Measurements from ENCODE around the gene OR10C1.

The OR10C1 gene

DNA sequence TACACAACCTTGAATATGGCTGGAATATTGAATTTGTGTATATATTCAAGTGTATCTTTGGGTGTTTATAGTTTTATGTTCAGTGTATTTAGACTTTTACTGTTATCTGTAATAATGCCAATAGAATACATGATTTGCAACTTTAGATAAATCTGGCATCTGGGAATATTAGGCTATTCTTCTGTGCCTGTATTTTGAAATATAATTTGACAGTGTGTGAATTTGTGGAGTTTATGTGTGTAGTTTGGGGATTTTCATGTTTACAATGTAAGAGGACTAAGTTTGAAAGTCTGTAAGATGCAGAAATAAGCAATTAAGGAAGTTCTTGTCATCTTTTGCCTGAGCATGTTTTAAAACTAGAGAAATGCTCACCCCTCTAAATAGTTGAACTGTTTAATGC, at the start of gene OR10C1:
OR10C1 (plus strand) TSS at position 301 of the 400 bp plus-strand sequence. CDS start 710 bp downstream, outside the sequence.
- TF ChIP-seq, protein P1, sequence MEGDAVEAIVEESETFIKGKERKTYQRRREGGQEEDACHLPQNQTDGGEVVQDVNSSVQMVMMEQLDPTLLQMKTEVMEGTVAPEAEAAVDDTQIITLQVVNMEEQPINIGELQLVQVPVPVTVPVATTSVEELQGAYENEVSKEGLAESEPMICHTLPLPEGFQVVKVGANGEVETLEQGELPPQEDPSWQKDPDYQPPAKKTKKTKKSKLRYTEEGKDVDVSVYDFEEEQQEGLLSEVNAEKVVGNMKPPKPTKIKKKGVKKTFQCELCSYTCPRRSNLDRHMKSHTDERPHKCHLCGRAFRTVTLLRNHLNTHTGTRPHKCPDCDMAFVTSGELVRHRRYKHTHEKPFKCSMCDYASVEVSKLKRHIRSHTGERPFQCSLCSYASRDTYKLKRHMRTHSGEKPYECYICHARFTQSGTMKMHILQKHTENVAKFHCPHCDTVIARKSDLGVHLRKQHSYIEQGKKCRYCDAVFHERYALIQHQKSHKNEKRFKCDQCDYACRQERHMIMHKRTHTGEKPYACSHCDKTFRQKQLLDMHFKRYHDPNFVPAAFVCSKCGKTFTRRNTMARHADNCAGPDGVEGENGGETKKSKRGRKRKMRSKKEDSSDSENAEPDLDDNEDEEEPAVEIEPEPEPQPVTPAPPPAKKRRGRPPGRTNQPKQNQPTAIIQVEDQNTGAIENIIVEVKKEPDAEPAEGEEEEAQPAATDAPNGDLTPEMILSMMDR (IDR thresholded peaks at IDR 0.05; ENCODE audit: low read depth, low read length) = no peak
- no peak for DNase-seq (ENCODE audit: low read depth in 2 of 2)
- H3K4me3 ChIP-seq (replicated peaks in 1 of 2; ENCODE audit: low read depth in 2 of 2, low read length in 2 of 2) = no peak within 1 kb of the TSS

DNA sequence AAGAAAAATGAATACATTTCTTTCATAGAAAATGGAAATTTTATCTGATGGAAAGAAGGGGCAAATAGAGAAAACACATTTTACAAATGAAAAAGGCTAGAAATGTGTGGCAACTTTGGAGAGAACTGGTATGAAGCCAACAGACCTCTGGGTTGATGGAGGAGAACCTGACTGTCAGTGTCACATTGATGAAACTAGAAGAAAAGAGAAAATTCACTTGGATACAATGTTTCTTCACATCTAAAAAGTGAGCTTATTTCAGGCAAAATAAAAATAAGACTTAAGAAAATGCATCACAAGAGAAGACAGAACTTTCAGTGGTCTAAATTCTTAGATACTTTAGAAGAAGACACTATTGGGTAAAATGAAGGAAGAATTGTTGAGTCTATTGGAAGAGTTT, 43.8 kb upstream of the OR10C1 start, which contains the start of gene OR12D2:
OR12D2 (plus strand) TSS at position 301 of the 400 bp plus-strand sequence. CDS start 1,069 bp downstream, outside the sequence.
- H3K4me3 ChIP-seq (replicated peaks in 1 of 2; ENCODE audit: low read depth in 2 of 2, low read length in 2 of 2) = no peak within 1 kb of the TSS
- no peak for DNase-seq (ENCODE audit: low read depth in 2 of 2)
- TF ChIP-seq, protein P1 (IDR thresholded peaks at IDR 0.05; ENCODE audit: low read depth, low read length) = no peak

DNA sequence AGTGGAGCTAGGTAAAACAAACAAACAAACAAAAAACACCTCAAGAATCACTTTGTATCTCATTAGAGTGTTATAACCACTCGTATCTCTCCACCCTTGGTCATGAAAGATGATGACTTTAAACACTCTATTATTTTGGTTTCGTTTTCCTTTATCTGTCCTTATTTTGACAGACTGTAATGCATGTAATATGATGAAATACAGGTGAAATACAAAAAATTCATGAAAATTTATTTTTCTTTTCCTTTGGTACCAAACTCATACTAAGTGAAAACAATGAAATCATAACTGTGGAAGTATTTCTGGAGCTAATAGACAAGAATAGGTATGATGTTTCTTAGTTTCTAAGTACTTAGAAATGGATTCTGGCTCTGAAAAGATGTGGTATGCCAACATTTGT, 39.6 kb upstream of the OR10C1 start:
- no peak for DNase-seq (ENCODE audit: low read depth in 2 of 2)
- TF ChIP-seq, protein P1 (IDR thresholded peaks at IDR 0.05; ENCODE audit: low read depth, low read length) = no peak

GRCh38 chr6:29403801-29404200, 35.3 kb upstream of the OR10C1 start:
- DNase-seq (ENCODE audit: low read depth in 2 of 2) = no peak
- H3K4me3 ChIP-seq (replicated peaks in 1 of 2; ENCODE audit: low read depth in 2 of 2, low read length in 2 of 2) = no peak overlapping the region
- TF ChIP-seq, protein P1 (IDR thresholded peaks at IDR 0.05; ENCODE audit: low read depth, low read length) = no peak

More for the DNA sequence above, 39.6 kb upstream of the OR10C1 start:
- no peak overlapping the region for H3K4me3 ChIP-seq (replicated peaks in 1 of 2; ENCODE audit: low read depth in 2 of 2, low read length in 2 of 2)

DNA sequence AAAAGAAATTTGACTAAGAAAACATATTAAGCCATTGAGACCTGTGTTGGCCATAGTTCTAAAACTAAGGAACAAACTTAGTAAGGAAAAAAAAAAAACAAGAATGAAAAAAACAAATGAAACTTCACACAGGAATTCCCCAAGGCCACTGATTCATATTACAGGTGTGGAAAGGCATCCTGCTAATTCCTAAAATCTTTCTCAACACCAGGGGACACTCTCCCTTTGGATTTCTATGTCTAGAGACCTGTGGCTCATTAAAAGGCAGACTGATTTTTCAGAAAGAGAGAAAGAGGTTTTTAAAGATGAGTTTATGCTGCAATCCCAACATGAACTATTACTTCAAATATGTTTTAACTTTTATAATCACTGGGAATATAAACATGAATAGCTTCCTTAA, 24.5 kb upstream of the OR10C1 start, which contains the start of gene OR12D1:
OR12D1 (plus strand) TSS at position 341 of the 400 bp plus-strand sequence.
- peak in 1 of 2 donors; percentile 2 for DNase-seq (ENCODE audit: low read depth in 2 of 2)
- TF ChIP-seq, protein P1 (IDR thresholded peaks at IDR 0.05; ENCODE audit: low read depth, low read length) = no peak
- H3K4me3 ChIP-seq (replicated peaks in 1 of 2; ENCODE audit: low read depth in 2 of 2, low read length in 2 of 2) = no peak within 1 kb of the TSS

GRCh38 chr6:29419516-29419915, 19.6 kb upstream of the OR10C1 start:
- TF ChIP-seq, protein P1 (IDR thresholded peaks at IDR 0.05; ENCODE audit: low read depth, low read length) = no peak
- peak in 1 of 2 donors; percentile 3 for DNase-seq (ENCODE audit: low read depth in 2 of 2)
- H3K4me3 ChIP-seq (replicated peaks in 1 of 2; ENCODE audit: low read depth in 2 of 2, low read length in 2 of 2) = no peak overlapping the region

DNA sequence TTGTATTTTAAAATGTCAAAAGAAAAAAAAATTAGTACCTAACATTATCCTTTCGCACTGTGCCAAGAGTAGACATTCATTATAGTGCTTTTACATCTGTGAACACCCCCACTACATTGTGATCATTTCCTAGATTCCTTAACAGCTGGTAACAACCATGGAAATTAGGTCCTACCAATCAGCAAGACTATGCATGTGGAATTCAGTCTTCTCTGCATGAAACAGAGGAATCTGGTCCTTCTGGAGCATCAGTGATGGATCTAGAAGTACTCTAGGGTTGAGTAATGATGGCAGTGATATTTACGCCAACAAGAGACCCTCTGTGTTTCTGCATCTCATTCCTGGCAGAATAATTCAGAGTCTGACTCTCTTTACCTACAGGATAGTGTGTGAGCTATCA, 14.9 kb upstream of the OR10C1 start:
- DNase-seq (ENCODE audit: low read depth in 2 of 2) = no peak
- TF ChIP-seq, protein P1 (IDR thresholded peaks at IDR 0.05; ENCODE audit: low read depth, low read length) = no peak
- no peak overlapping the region for H3K4me3 ChIP-seq (replicated peaks in 1 of 2; ENCODE audit: low read depth in 2 of 2, low read length in 2 of 2)
